ENCODE data around the gene EXD3.

The EXD3 gene

GRCh38 chr9:137278061-137278701, 144.8 kb downstream of the EXD3 start:
- no peak for TF ChIP-seq CTCF (conservative IDR thresholded peaks at IDR 0.05)
- no peak overlapping the region for H3K27ac ChIP-seq

GRCh38 chr9:137277329-137278041, 145.5 kb downstream of the EXD3 start, which contains the start of gene TOR4A:
TSS of gene TOR4A (plus strand) at chr9:137277726. CDS start at chr9:137278690, 964 bp downstream.
- H3K27ac ChIP-seq, result no peak within 1 kb of the TSS
- TF ChIP-seq CTCF (conservative IDR thresholded peaks at IDR 0.05), result no peak

GRCh38 chr9:137276473-137277328, 146.3 kb downstream of the EXD3 start:
- no peak for TF ChIP-seq CTCF (conservative IDR thresholded peaks at IDR 0.05)
- H3K27ac ChIP-seq, result no peak overlapping the region

- H3K27ac ChIP-seq, result peak overlapping the region; percentile 19; the same call in 1 of the 2 replicates
- no peak for TF ChIP-seq CTCF (conservative IDR thresholded peaks at IDR 0.05)
These were observed 147.1 kb downstream of the EXD3 start for GRCh38 chr9:137275588-137276472.

- peak overlapping the region; percentile 19; the same call in 1 of the 2 replicates for H3K27ac ChIP-seq
- no peak for TF ChIP-seq CTCF (conservative IDR thresholded peaks at IDR 0.05)
These were observed 147.8 kb downstream of the EXD3 start for GRCh38 chr9:137275203-137275587.

- peak overlapping the region; percentile 99 for H3K27ac ChIP-seq
- no peak for TF ChIP-seq CTCF (conservative IDR thresholded peaks at IDR 0.05)
These were observed 149.2 kb downstream of the EXD3 start for GRCh38 chr9:137273611-137274320.

Measured in VCaP (cell line).